ENCODE results near the gene TPST2. TPM values are rescaled to one million over a fixed set of nuclear protein-coding genes. Genes with fewer than 3 reads are reported as not detected.

Gene TPST2
- total RNA-seq, 1 experiment from 2014 or later: 37.1 TPM

GRCh38 chr22:26553056-26553752 lies 36.7 kb downstream of the TPST2 start:
- Histone ChIP-seq H3K36me3 (no peaks in the 10 kb centered on the region; the same call in 1 of the 2 replicates), H3K9me3 (no peaks in the 10 kb centered on the region), H3K27me3 (no peaks in the 10 kb centered on the region), H3K4me3 (no peak overlapping the region)
- DNase-seq: peak; percentile 56

GRCh38 chr22:26552466-26552865 lies 37.5 kb downstream of the TPST2 start:
- Histone ChIP-seq H3K36me3 (no peaks in the 10 kb centered on the region; the same call in 1 of the 2 replicates), H3K9me3 (no peaks in the 10 kb centered on the region), H3K27me3 (no peaks in the 10 kb centered on the region), H3K4me3 (no peak overlapping the region)
- no peak for DNase-seq

- H3K4me3 ChIP-seq: no peak overlapping the region
- H3K36me3 ChIP-seq: no peaks in the 10 kb centered on the region; the same call in 1 of the 2 replicates
- H3K9me3 ChIP-seq: no peaks in the 10 kb centered on the region
- no peaks in the 10 kb centered on the region for H3K27me3 ChIP-seq
- DNase-seq: no peak
Observed at GRCh38 chr22:26551568-26551967, 38.4 kb downstream of the TPST2 start.

- Histone ChIP-seq H3K27me3 (no peaks in the 10 kb centered on the region), H3K4me3 (no peak overlapping the region), H3K9me3 (no peaks in the 10 kb centered on the region), H3K36me3 (no peaks in the 10 kb centered on the region; the same call in 1 of the 2 replicates)
- DNase-seq: peak; percentile 95
Observed at GRCh38 chr22:26550498-26551033, 39.4 kb downstream of the TPST2 start.

- H3K27me3 ChIP-seq: no peaks in the 10 kb centered on the region
- H3K4me3 ChIP-seq: no peak overlapping the region
- H3K36me3 ChIP-seq: no peaks in the 10 kb centered on the region; the same call in 1 of the 2 replicates
- H3K9me3 ChIP-seq: no peaks in the 10 kb centered on the region
- no peak for DNase-seq
Observed at GRCh38 chr22:26549902-26550497, 39.9 kb downstream of the TPST2 start.

- Histone ChIP-seq H3K4me3 (no peak overlapping the region), H3K9me3 (no peaks in the 10 kb centered on the region), H3K36me3 (no peaks in the 10 kb centered on the region; the same call in 1 of the 2 replicates), H3K27me3 (no peaks in the 10 kb centered on the region)
- DNase-seq: no peak
Observed at GRCh38 chr22:26548984-26549383, 40.9 kb downstream of the TPST2 start.

GRCh38 chr22:26548303-26548702 lies 41.6 kb downstream of the TPST2 start:
- Histone ChIP-seq H3K27me3 (no peaks in the 10 kb centered on the region), H3K9me3 (no peaks in the 10 kb centered on the region), H3K36me3 (no peaks in the 10 kb centered on the region; the same call in 1 of the 2 replicates), H3K4me3 (no peak overlapping the region)
- no peak for DNase-seq

- H3K27me3 ChIP-seq: no peaks in the 10 kb centered on the region
- no peak for DNase-seq
Observed at GRCh38 chr22:26547837-26548236, 42.1 kb downstream of the TPST2 start.

GRCh38 chr22:26547426-26547825 lies 42.5 kb downstream of the TPST2 start:
- Histone ChIP-seq H3K27me3 (no peaks in the 10 kb centered on the region), H3K9me3 (no peaks in the 10 kb centered on the region), H3K4me3 (no peak overlapping the region), H3K36me3 (no peaks in the 10 kb centered on the region; the same call in 1 of the 2 replicates)
- DNase-seq: no peak

More at GRCh38 chr22:26547837-26548236, 42.1 kb downstream of the TPST2 start:
- Histone ChIP-seq H3K36me3 (no peaks in the 10 kb centered on the region; the same call in 1 of the 2 replicates), H3K9me3 (no peaks in the 10 kb centered on the region), H3K4me3 (no peak overlapping the region)

- Histone ChIP-seq H3K27me3 (no peaks in the 10 kb centered on the region), H3K9me3 (no peaks in the 10 kb centered on the region), H3K36me3 (no peaks in the 10 kb centered on the region; the same call in 1 of the 2 replicates), H3K4me3 (no peak overlapping the region)
- no peak for DNase-seq
Observed at GRCh38 chr22:26546282-26546681, 43.6 kb downstream of the TPST2 start.

- H3K36me3 ChIP-seq: peaks cover under 1% of the 10 kb centered on the region; the same call in 1 of the 2 replicates
- no peak overlapping the region for H3K4me3 ChIP-seq
- no peaks in the 10 kb centered on the region for H3K9me3 ChIP-seq
- no peak for DNase-seq
- no peaks in the 10 kb centered on the region for H3K27me3 ChIP-seq
Observed at GRCh38 chr22:26545827-26546226, 44.1 kb downstream of the TPST2 start.

- Histone ChIP-seq H3K27me3 (no peaks in the 10 kb centered on the region), H3K36me3 (peaks cover 4% of the 10 kb centered on the region; the same call in 1 of the 2 replicates), H3K4me3 (no peak overlapping the region), H3K9me3 (no peaks in the 10 kb centered on the region)
- no peak for DNase-seq
Observed at GRCh38 chr22:26545385-26545784, 44.5 kb downstream of the TPST2 start.

- no peaks in the 10 kb centered on the region for H3K27me3 ChIP-seq
- no peak overlapping the region for H3K4me3 ChIP-seq
- DNase-seq: no peak
- H3K36me3 ChIP-seq: peaks cover 4% of the 10 kb centered on the region; the same call in 1 of the 2 replicates
- H3K9me3 ChIP-seq: no peaks in the 10 kb centered on the region
Observed at GRCh38 chr22:26544489-26544888, 45.4 kb downstream of the TPST2 start.

GRCh38 chr22:26542831-26543230 lies 47.1 kb downstream of the TPST2 start:
- no peak overlapping the region for H3K4me3 ChIP-seq
- DNase-seq: no peak
- peaks cover 4% of the 10 kb centered on the region; the same call in 1 of the 2 replicates for H3K36me3 ChIP-seq
- H3K9me3 ChIP-seq: no peaks in the 10 kb centered on the region
- H3K27me3 ChIP-seq: no peaks in the 10 kb centered on the region

- no peaks in the 10 kb centered on the region for H3K27me3 ChIP-seq
- no peak for DNase-seq
- peaks cover 4% of the 10 kb centered on the region; the same call in 1 of the 2 replicates for H3K36me3 ChIP-seq
- H3K4me3 ChIP-seq: no peak overlapping the region
- H3K9me3 ChIP-seq: no peaks in the 10 kb centered on the region
Observed at GRCh38 chr22:26541167-26541819, 48.6 kb downstream of the TPST2 start.

GRCh38 chr22:26540119-26540518 lies 49.8 kb downstream of the TPST2 start:
- Histone ChIP-seq H3K36me3 (peaks cover 4% of the 10 kb centered on the region; the same call in 1 of the 2 replicates), H3K9me3 (no peaks in the 10 kb centered on the region), H3K27me3 (no peaks in the 10 kb centered on the region), H3K4me3 (no peak overlapping the region)
- DNase-seq: no peak

GRCh38 chr22:26536762-26537134 lies 53.2 kb downstream of the TPST2 start:
- Histone ChIP-seq H3K36me3 (peaks cover 8% of the 10 kb centered on the region; the same call in 1 of the 2 replicates), H3K9me3 (no peaks in the 10 kb centered on the region), H3K27me3 (no peaks in the 10 kb centered on the region), H3K4me3 (no peak overlapping the region)
- no peak for DNase-seq

All from MG63 (cell line).